ENCODE data around the gene MS4A15.
"Not testable (repeated sequence)": the region's sequence is repeated elsewhere in the genome, so short reads cannot be mapped to it uniquely, and the experiment has no call there.

Gene MS4A15

DNA sequence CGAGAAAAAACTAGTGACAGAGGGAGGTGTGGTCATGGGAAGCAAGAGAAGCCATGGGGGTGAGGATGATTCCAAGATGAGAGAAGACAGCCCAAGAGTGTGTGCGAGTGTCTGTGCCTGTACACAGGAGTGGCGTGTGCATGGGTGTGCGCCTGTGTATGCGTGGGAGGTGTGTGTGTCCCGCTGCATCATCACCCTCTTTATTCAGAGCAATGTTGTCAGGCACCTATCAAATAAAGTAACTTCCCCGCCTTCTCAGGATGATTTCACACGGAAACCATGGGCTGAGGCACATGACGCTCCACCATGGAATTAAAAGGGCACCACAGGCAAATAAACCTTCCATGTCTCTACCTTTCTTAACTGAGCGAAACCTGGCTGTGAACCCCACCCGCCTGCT lies 53.0 kb downstream of the MS4A15 start:
- no peak for DNase-seq

DNA sequence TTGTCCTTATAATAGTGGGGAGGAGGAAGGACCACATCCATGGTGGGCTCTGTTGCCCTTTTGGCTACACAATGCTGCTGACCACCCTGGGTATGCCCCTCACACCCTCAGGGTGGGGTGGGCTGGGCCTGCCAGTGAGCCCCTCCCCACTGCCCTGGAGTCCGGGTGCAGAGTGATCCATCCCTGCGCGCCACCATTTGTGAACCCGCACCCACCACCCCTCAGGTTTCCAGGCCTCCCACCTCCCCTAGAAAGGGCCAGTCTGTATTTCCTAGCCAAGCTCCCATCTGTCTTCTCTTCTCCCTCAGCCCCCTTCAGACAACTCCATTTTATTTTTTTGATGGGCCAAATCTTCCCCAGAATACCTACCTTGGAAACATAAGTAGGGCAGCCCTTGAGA lies 53.5 kb downstream of the MS4A15 start:
- no peak for DNase-seq

DNA sequence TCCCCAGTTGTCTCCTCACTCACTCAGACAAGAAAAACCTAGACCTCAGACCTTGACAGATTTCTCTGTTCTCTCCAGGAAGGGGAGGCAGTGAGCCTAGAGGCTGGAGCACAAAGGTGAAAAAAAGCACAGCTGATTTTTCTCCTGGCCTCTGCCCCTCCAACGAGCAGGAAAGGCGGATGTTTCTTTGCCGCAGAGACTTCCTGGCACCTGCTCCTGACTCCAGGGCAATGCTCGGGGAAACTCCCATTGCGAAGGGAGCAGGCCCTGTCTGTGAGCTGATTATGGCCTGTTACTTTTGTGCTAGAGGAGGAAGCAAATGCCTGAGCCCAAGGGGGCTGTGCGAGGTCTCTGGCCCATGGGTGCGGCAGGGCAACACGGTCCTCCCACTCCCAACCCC lies 53.9 kb downstream of the MS4A15 start:
- DNase-seq = peak in 3 of 4 experiments; percentile 11 to 18 (median 17)

DNA sequence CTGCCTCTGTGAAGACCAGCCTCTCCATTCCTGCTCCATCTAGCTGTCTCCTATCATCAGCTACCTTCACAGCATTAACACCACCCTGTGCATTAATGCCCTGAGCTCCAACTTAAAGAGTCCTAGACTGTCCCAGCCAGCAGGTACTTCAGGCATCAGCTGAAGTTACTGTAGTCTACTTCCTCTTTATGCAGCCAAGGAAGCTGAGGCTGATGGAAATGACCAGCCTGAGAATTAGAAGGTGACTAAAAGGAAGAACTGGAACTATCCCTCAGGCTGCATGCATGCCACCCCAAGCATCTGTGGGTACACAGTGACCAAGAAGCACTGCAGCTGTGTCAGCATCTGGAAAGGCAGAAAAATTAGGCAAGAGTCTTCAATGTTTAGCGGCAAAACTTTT lies 56.7 kb downstream of the MS4A15 start:
- DNase-seq = peak; percentile 33 to 59 (median 52)

DNA sequence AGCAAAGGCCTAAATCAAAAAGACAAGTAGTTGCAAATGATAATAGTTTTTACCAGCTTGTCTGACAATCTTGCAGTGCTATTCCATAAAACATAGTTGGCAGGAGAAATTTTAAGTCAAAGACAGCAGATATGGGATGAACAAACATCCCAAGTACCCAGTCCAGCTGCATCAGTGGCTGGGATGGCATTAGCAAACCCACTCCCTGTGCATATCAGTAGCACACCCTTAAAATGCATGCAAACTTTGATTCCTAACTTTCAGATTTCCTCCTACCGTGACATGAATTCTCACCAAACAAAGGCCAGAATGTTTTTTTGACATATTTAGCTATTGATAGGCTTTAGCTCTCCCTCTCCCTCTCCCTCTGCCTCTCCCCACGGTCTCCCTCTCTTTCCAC lies 57.4 kb downstream of the MS4A15 start:
- DNase-seq = no peak

DNA sequence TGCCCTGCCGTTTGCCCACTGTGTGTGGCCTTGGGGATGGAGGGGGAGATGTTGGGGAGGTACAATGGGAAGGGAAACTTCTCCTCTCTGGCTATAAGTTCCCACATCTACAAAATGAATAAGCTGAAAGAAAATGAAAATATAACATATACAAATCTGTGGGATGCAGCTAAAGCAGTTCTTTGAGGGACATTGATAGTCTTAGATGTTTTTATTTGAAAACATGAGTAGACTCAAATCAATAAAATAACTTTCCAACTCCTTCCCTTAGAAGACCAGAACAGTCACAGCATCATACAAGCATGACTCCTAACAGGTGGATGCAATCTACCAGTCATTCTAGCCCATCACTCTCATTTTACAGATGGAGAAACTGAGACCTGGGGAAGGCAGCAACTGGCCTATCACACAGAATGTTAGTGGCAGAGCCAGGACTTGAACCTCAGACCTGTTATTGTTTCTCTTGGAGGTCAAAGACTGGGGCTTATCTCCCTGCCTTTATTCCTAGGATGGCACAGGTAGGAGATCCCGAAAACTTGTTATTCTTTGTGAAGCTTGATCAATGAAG lies 60.0 kb downstream of the MS4A15 start:
- DNase-seq = no peak

DNA sequence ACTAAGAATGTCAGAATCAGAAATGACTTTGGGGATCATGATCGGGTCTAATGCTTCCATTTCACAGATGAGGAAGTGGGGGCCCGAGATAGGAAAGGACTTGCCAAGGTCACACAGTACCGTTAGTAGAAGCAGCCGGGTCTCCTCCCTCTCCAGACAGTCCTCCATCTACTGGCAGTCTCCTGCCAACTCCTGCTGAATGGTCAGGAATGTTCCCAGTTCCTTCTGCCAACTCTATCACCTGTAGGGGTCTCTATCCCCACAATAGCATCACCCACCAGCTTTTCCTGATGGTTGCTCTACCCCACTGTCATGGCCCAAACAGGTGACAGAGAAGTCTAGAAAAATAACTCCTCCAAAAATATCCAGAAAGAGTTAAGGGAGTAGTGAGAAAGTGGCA lies 61.4 kb downstream of the MS4A15 start:
- no peak for DNase-seq

DNA sequence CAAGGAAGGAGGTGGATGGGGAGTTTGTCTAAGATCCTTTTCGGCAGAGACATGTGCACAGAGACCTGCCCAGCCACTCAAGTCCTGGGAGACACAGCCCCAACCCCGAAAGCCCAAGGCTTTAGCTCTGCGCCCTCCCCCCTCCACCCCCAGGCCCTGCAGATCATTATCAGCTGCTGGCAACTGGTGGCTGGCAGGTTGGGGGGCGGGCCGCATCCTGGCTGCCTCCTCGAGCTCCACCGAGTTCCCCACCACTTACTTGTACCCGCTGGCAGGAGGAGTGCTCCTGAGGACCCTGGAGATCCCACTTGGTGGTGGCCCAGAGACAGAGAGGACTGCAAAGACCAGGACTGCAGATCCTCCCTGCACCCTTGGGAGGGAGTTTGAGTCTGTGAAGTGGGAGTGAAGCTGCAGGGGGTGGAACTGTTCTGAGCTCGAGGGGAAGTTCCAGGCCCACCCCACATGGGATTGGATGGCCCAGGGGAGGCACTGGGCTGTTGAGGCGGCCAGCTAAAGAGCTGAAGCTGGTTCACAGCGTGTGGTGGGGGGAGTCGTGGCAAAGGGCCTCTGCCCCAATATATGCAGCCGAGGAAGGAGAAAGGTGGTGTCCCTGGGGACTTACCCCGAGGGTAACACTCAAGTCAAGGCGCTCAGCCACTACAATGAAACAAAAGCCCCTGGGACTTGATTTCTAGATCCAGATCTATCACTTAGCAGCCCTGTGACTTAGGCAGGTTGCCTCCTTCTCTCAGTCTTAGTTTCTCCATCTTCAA lies 65.3 kb downstream of the MS4A15 start:
- no peak for DNase-seq

DNA sequence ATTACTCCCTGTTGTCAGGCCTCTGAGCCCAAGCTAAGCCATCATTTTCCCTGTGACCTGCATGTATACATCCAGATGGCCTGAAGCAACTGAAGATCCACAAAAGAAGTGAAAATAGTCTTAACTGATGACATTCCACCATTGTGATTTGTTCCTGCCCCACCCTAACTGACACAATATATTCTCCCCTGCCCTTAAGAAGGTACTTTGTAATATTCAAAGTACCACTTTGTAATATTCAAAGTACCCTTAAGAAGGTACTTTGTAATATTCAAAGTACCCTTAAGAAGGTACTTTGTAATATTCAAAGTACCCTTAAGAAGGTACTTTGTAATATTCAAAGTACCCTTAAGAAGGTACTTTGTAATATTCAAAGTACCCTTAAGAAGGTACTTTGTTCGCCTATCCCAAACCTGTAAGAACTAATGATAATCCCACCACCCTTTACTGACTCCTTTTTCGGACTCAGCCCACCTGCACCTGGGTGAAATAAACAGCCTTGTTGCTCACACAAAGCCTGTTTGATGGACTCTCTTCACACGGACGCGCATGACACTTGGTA lies 67.2 kb downstream of the MS4A15 start:
- not testable (repeated sequence) for DNase-seq

DNA sequence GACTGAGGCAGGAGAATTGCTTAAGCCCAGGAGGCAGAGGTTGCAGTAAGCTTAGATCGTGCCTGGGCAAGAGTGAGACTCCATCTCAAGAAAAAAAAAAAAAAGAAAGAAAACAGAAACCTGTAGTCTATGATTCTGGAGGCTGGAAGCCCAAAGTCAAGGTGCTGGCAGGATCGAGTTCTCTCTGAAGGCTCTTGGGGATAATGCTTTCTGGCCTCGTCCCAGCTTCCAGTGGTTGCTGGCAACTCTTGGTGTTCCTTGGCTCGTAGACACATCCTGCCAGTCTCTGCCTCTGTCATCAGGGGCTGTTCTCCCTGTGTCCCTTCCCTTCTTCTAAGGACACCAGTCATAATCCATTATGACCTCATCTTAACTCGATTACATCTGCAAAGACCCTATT lies 68.5 kb downstream of the MS4A15 start:
- no peak for DNase-seq

DNA sequence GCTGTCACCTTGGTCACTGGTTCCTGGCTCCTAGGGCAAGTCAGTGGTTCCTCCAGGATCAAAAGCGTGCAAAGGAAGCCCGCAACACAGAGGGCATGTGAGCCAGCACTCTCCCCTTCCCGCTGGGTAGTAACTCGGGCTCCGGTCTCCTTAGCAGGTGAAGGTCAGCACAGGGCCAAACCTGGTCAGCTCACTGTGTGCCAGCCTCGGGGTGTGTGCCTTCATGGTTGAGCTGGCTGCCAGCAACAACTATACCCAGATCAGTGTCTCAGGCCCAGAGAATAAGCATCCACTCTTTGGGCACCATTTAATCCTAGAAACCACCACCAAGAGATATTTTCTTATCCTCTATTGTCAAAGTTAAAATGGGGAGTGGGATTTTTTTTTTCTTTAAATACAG lies 69.1 kb downstream of the MS4A15 start:
- DNase-seq = no peak

Measured in suppressor macrophage (primary cell).